ENCODE results near the gene NHEJ1.

The NHEJ1 gene

DNA sequence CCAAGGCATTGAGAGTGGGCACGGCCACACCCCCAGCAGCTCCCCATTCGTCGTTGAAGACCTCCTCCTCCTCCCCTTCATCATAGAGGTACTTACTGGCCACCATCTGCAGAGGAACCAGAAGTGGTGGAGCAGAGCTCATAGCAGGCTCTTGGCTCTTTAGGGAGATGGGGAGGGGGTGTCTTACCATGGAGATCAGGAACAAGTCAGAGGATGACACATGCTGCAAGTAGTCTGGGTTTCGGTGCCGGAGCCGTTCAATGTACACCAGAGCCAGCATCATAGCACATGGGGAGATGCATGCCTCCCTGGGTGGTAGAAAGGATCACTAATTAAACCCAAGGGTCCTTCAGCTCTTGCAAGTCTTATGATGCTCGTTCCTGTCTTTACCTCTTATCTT, 14.2 kb upstream of the NHEJ1 start:
- no peak overlapping the region for H3K4me3 ChIP-seq (replicated peaks; ENCODE audit: low read depth, low read length)
- TF ChIP-seq, protein P1, sequence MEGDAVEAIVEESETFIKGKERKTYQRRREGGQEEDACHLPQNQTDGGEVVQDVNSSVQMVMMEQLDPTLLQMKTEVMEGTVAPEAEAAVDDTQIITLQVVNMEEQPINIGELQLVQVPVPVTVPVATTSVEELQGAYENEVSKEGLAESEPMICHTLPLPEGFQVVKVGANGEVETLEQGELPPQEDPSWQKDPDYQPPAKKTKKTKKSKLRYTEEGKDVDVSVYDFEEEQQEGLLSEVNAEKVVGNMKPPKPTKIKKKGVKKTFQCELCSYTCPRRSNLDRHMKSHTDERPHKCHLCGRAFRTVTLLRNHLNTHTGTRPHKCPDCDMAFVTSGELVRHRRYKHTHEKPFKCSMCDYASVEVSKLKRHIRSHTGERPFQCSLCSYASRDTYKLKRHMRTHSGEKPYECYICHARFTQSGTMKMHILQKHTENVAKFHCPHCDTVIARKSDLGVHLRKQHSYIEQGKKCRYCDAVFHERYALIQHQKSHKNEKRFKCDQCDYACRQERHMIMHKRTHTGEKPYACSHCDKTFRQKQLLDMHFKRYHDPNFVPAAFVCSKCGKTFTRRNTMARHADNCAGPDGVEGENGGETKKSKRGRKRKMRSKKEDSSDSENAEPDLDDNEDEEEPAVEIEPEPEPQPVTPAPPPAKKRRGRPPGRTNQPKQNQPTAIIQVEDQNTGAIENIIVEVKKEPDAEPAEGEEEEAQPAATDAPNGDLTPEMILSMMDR (IDR thresholded peaks at IDR 0.05; ENCODE audit: insufficient read depth, low read length, poor library complexity, severe bottlenecking), result no peak
- H3K36me3 ChIP-seq (ENCODE audit: control insufficient read depth, insufficient read depth, low read length), result peaks cover 26% of the 10 kb centered on the region
- no peak for DNase-seq (ENCODE audit: extremely low read depth, insufficient read length)
- no peaks in the 10 kb centered on the region for H3K27me3 ChIP-seq (replicated peaks; ENCODE audit: control insufficient read depth, insufficient read depth, low read length)

GRCh38 chr2:219174146-219174545, 13.5 kb upstream of the NHEJ1 start:
- peaks cover 26% of the 10 kb centered on the region for H3K36me3 ChIP-seq (ENCODE audit: control insufficient read depth, insufficient read depth, low read length)
- TF ChIP-seq, protein P1 (IDR thresholded peaks at IDR 0.05; ENCODE audit: insufficient read depth, low read length, poor library complexity, severe bottlenecking), result no peak
- DNase-seq (ENCODE audit: extremely low read depth, insufficient read length), result no peak
- H3K27me3 ChIP-seq (replicated peaks; ENCODE audit: control insufficient read depth, insufficient read depth, low read length), result no peaks in the 10 kb centered on the region
- H3K4me3 ChIP-seq (replicated peaks; ENCODE audit: low read depth, low read length), result no peak overlapping the region

DNA sequence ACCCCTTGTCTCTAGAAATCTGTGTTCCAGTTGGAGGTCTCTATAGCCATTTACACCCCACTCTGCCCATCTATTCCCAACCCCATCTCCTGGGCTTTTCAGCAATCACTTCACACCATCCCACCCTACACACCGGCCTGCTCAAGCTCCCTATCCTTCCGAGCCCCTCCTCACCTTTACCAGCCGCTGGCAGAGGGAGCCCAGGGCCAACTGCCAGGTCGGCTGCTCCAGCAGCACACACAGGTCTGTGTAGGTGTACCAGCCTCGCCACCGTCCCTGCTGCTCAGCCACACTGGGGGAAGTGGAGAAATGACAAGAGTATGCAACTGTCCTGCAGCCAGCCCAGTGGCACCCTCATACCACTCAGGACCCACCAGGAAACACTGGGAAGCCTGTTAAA, 12.6 kb upstream of the NHEJ1 start:
- TF ChIP-seq, protein P1 (IDR thresholded peaks at IDR 0.05; ENCODE audit: insufficient read depth, low read length, poor library complexity, severe bottlenecking), result no peak
- H3K36me3 ChIP-seq (ENCODE audit: control insufficient read depth, insufficient read depth, low read length), result peaks cover 26% of the 10 kb centered on the region
- no peak overlapping the region for H3K4me3 ChIP-seq (replicated peaks; ENCODE audit: low read depth, low read length)
- no peak for DNase-seq (ENCODE audit: extremely low read depth, insufficient read length)
- no peaks in the 10 kb centered on the region for H3K27me3 ChIP-seq (replicated peaks; ENCODE audit: control insufficient read depth, insufficient read depth, low read length)

DNA sequence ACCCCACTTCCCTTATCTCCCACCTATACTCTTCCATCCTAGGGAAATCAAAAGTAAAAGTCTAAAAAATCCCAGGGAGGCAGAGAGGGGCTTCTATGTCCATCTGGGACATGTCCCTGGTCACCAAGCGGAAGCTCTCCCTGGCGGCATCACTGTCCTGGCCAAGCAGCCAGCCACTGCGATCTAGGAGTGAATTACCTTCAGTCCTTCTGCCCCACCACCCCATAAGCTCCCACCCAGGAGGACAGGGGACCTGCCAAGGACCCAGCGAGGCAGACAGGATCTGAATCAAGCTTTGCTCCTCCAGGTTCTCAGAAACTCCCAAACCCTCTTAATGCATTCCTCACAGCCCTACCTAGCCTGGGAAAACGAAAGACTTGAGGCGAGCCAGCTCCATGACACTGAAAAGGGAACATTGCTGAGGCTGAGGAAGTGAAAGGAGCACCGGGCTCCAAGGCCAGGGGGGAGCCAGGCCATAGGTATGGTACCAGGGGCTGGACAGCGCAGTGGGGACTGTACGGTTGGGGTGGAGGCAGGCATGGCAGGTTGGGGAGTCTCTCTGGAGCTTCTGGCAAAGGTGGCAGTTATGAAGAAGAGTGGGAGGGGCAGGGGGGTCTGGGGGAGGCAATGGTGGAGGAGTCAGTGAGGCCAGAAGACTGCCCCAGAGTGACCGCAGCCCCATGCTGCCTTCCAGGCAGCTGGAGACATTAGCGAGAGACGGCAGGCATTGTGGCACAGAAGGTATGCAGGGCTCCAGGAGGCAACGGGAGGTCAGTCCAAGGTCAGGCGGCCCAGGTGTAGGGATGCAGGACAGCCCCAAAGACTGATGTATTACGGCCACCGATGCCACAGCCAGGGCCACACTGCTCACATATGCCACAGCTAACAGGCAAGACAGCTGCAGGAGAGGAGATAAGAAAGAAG, 11.9 kb upstream of the NHEJ1 start:
- Histone ChIP-seq H3K27me3 (replicated peaks; ENCODE audit: control insufficient read depth, insufficient read depth, low read length) (no peaks in the 10 kb centered on the region), H3K36me3 (ENCODE audit: control insufficient read depth, insufficient read depth, low read length) (peaks cover 28% of the 10 kb centered on the region), H3K4me3 (replicated peaks; ENCODE audit: low read depth, low read length) (no peak overlapping the region)
- no peak for DNase-seq (ENCODE audit: extremely low read depth, insufficient read length)
- TF ChIP-seq, protein P1 (IDR thresholded peaks at IDR 0.05; ENCODE audit: insufficient read depth, low read length, poor library complexity, severe bottlenecking), result no peak

- H3K36me3 ChIP-seq (ENCODE audit: control insufficient read depth, insufficient read depth, low read length), result peaks cover 28% of the 10 kb centered on the region
- no peak for DNase-seq (ENCODE audit: extremely low read depth, insufficient read length)
- no peak overlapping the region for H3K4me3 ChIP-seq (replicated peaks; ENCODE audit: low read depth, low read length)
- H3K27me3 ChIP-seq (replicated peaks; ENCODE audit: control insufficient read depth, insufficient read depth, low read length), result no peaks in the 10 kb centered on the region
- TF ChIP-seq, protein P1 (IDR thresholded peaks at IDR 0.05; ENCODE audit: insufficient read depth, low read length, poor library complexity, severe bottlenecking), result peak; percentile 77
Measured at GRCh38 chr2:219171231-219171651, 10.6 kb upstream of the NHEJ1 start.

Data from GM06990 (cell line).